ENCODE data around the gene CEP72. TPM values are rescaled to one million over a fixed set of nuclear protein-coding genes. Genes with fewer than 3 reads are reported as not detected.

The CEP72 gene
- total and polyA plus RNA-seq, 10 of the 15 experiments (the other 5 are each of a cell fraction or from before 2014, with no cell fraction given), result 0.35 to 13.5 (median 8.3) TPM

GRCh38 chr5:670396-671270 is 58.5 kb downstream of the CEP72 start:
- RAD21 ChIA-PET (ENCODE audit: unreplicated experiment), result interaction anchor here (1.4 kb wide), 1 partner anchor 230 kb away, joined by 3 read pairs; no protein-coding TSS in a partner anchor
- POLR2A ChIA-PET, result no interaction called here
- Histone ChIP-seq H4K20me1 (ENCODE audit: control insufficient read depth, insufficient read depth) (no peaks in the 10 kb centered on the region), H3K4me3 (no peak overlapping the region), H3K36me3 (ENCODE audit: control insufficient read depth in 2 of 2, insufficient read depth in 2 of 2, low read length in 1 of 2) (peaks cover 0 to 2% of the 10 kb centered on the region in 2 experiments; a peak in 1 of 4 replicates), H3K4me2 (ENCODE audit: control insufficient read depth, insufficient read depth) (no peak overlapping the region), H2AFZ (ENCODE audit: control insufficient read depth, low read depth, low read length) (no peak overlapping the region), H3K9me3 (replicated peaks; ENCODE audit: control insufficient read depth, insufficient read depth, low read length) (no peaks in the 10 kb centered on the region), H3K4me1 (ENCODE audit: control insufficient read depth, insufficient read depth, low read length) (no peaks in the 10 kb centered on the region), H3K79me2 (ENCODE audit: control insufficient read depth, insufficient read depth, low read length) (no peaks in the 10 kb centered on the region), H3K27ac (ENCODE audit: control insufficient read depth, insufficient read depth) (no peak overlapping the region), H3K27me3 (replicated peaks in 1 of 2; ENCODE audit: control insufficient read depth in 2 of 2, insufficient read depth in 2 of 2, low read length in 1 of 2) (no peaks in the 10 kb centered on the region), H3K9ac (ENCODE audit: control insufficient read depth, insufficient read depth, low read length) (no peak overlapping the region)
- no peak for ATAC-seq
- SMC1A ChIA-PET (ENCODE audit: uncharacterized antibody, unreplicated experiment), result no interaction called here
- FAIRE-seq, result no peak
- CTCF ChIA-PET, result no interaction called here
- intact Hi-C loops (cut with micrococcal nuclease; ENCODE audit: unreplicated experiment) (loop anchor here (2.0 kb wide), 1 partner anchor 232 kb away; no protein-coding TSS in a partner anchor), in situ Hi-C loops (cut with MboI) (loop anchor here (5.0 kb wide), 1 partner anchor 232 kb away; no protein-coding TSS in a partner anchor)
- no peak for DNase-seq (ENCODE audit: low read depth, low spot score)
- BruUV-seq (replicated peaks), result no TSS peak
- WGBS (ENCODE audit: insufficient coverage, insufficient replicate concordance, low lambda C conversion rate, missing lambda C conversion rate), result 36% methylated on average over 32 of the region's 33 CpGs
- TF ChIP-seq LARP7 (IDR thresholded peaks at IDR 0.05), result no peak
- no peak for TF ChIP-seq HSF1 (IDR thresholded peaks at IDR 0.05; ENCODE audit: low read depth, low read length)
- TF ChIP-seq HDAC2 (IDR thresholded peaks at IDR 0.05), result no peak
- TF ChIP-seq YY1 (IDR thresholded peaks at IDR 0.05; ENCODE audit: low read depth, low read length), result no peak
- no peak for TF ChIP-seq WRNIP1 (IDR thresholded peaks at IDR 0.05; ENCODE audit: borderline replicate concordance, low read depth, low read length)
- no peak for TF ChIP-seq TCF7 (IDR thresholded peaks at IDR 0.05; ENCODE audit: borderline replicate concordance)
- TF ChIP-seq ZBTB11 (CRISPR knock-in tag; IDR thresholded peaks at IDR 0.05), result no peak
- no peak for TF ChIP-seq SIX5 (IDR thresholded peaks at IDR 0.05; ENCODE audit: low read depth, low read length, severe bottlenecking)
- no peak for TF ChIP-seq KLF5 (IDR thresholded peaks at IDR 0.05; ENCODE audit: partially characterized antibody)
- TF ChIP-seq SUPT20H (IDR thresholded peaks at IDR 0.05; ENCODE audit: borderline replicate concordance, control insufficient read depth, low read depth, low read length), result no peak
- TF ChIP-seq ZNF687 (IDR thresholded peaks at IDR 0.05), result no peak
- no peak for TF ChIP-seq FOS (IDR thresholded peaks at IDR 0.05; ENCODE audit: borderline replicate concordance, extremely low read depth, insufficient read length)
- TF ChIP-seq NFXL1 (IDR thresholded peaks at IDR 0.05; ENCODE audit: borderline replicate concordance), result no peak
- no peak for TF ChIP-seq RBBP5 (conservative IDR thresholded peaks at IDR 0.05)
- TF ChIP-seq STAT3 (IDR thresholded peaks at IDR 0.05; ENCODE audit: low read depth, low read length), result no peak

Data from GM12878 (cell line).